ENCODE measurements around the gene FBXW11.

- TF ChIP-seq CTCF (IDR thresholded peaks at IDR 0.05): no peak
- no peak for TF ChIP-seq EZH2 (IDR thresholded peaks at IDR 0.05; ENCODE audit: borderline replicate concordance, insufficient read depth, low read depth, low read length, poor library complexity, severe bottlenecking)
These were observed 158.0 kb downstream of the FBXW11 start for GRCh38 chr5:171848486-171848885.
